GM21390 (cell line): ENCODE results near the gene COG5.
"Not testable (repeated sequence)": the region's sequence is repeated elsewhere in the genome, so short reads cannot be mapped to it uniquely, and the experiment has no call there.

ENCODE experiments used
- ATAC-seq: cut with Tn5 transposase; IDR thresholded peaks from one replicate; pipeline ENCODE4 v1.9.1; 2021; ENCODE audit not compliant: unreplicated experiment

The COG5 gene

DNA sequence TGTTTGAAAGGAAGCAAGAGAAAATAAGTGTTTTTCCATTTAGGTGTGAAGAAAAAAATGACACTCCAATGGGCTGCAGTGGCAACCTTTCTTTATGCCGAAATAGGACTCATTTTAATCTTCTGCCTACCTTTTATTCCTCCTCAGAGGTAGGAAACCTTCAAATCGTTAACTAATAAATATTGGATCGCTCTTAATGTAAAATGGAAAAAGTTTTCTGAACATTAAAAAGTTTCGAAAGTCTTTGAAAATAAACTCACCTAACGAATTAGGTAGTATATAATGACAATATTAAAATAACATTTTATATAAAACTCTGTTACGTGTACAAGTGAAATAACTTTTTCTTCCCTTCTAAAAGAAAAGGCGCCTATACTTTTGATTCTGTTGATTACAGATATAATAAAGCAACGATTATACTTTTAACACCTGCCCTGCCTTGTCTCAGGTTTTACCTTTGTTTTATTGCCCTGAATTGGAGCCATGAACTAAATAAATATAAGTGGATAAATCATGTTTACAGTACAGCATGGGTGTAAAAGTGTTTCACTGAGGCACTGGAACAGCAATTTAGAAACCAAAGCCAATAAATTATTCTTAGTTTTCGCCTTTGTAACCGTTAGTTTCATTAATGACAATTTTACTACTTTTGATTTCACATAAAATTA, 17.1 kb upstream of the COG5 start:
- no peak for ATAC-seq

DNA sequence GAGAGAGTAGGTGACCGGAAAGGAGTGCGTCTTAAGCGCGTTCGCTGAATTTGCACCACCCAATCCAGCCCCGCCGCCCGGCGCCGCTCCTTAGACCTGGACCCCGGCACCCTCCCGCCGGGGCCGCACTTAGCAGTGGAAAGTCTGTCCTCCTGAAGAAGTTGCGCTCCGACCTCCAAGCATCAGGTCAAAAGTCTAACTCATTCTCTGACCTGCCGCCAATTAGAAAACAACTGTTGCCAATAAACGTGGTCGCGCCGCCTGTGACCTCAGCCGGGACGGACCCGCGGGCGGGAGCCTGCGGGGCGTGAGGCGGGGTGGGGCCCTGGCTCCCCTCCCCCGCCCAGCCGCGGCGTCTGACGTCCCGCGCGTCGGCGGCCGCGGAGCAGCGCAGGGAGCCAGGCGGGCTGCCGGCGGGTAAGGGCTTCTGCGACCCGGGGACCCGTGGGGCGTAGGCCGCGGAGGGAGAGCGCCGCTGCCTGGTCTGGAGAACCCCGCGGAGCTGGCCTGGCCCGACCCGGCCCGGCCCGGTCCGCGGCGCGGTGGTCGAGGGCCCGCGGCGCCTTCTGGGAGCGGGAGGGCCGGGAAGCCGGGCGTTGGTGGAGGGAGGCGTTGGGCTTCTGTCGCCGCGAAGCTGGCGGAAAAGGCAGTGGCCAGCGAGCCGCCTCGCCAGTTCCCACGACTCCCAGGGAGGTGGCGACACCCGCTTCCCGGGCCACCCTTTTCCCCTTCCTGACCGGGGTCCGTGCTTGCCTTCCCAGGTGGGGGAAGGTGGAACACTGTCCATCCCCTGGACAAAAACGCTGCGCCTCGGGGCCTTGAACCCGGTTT, 16.4 kb upstream of the COG5 start, which contains the start of gene BCAP29:
Gene BCAP29 (plus strand): TSS at position 362 of the 831 bp plus-strand sequence. CDS start 527 bp downstream, outside the sequence.
- ATAC-seq = peak; percentile 87

DNA sequence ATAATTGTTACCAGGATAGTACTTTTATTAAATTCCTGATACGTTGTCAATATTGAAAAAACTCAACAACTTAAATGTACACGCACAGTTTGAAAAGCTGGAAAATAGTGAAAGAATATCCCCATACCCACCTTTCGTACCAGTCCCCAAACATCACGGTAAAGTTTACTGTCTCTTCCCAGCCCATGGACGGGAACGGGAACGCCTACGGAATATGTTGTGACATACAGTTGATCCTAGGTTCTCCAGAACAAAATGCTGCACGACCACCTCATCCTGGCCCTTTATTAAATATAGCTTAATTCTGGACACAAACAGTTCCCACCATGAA, 15.8 kb upstream of the COG5 start:
- ATAC-seq = no peak

DNA sequence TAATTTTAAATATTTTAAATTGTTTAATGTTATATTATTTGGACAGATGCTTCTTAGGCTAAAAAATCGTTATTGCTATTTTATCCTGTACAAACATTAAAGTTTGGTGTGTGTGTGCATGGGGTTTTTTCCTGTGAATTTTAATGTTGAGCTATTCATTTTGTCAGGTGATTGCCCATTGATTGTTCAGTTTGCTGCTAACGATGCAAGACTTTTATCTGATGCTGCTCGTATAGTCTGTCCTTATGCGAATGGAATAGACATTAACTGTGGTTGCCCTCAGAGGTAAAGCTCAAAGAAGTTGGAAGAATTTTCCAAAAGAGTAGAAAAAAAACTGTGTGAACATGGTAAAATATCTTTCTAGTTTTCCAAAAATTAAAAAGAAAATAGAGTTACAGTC, 9.8 kb upstream of the COG5 start:
- no peak for ATAC-seq

DNA sequence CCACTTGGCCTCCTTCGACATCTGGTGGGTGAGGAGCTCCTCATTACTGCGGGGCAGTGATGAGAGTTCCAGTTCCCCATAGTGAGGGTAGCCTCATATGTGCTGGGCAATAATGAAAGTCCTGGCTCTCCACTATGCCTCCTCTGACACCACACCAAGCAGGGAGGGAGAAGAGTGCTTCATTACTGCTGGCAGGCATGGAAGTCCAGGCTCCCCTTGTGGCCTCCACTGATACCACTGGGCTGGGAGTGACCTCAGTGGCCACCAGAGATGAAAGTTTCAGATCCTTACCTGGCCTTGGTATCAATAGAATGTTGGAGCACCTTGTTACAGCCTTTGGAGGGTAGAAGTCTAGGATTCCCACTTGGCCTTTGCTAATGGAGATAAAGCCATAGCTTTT, 6.6 kb upstream of the COG5 start:
- ATAC-seq = no peak

DNA sequence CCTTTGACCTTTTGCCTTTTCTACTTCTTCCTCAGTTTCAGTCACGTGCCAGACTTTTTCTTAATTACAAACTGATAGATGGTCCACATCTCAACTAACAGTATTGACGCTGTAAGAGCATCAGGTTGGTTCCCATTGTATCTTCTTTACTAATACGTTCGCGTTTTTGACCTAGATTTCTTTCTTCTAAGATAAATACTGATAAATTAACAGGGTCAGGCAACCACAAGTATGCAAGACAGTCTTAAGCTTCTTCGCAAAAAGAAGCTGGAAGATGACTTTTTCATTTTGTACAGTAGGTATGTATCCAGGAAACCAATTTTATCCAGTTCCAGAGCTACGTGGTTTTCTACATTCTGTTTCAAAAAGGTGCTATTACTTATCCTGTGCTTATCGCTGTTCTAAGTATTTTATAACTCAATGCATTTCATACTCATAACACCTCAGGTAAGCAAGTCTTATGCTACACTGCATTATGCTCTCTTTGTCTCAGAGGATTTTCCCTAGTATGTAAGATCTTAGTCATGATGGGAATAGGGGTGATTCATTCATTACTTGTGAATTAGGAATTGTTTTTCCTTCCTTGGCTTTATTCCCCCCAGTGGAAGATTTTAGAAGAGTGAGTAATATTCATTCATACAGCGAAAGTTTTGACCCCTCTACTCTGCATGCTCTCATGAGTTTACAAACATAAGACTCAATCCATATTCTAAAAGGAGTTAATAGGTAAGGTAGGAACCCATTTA, 1.0 kb upstream of the COG5 start:
- no peak for ATAC-seq

DNA sequence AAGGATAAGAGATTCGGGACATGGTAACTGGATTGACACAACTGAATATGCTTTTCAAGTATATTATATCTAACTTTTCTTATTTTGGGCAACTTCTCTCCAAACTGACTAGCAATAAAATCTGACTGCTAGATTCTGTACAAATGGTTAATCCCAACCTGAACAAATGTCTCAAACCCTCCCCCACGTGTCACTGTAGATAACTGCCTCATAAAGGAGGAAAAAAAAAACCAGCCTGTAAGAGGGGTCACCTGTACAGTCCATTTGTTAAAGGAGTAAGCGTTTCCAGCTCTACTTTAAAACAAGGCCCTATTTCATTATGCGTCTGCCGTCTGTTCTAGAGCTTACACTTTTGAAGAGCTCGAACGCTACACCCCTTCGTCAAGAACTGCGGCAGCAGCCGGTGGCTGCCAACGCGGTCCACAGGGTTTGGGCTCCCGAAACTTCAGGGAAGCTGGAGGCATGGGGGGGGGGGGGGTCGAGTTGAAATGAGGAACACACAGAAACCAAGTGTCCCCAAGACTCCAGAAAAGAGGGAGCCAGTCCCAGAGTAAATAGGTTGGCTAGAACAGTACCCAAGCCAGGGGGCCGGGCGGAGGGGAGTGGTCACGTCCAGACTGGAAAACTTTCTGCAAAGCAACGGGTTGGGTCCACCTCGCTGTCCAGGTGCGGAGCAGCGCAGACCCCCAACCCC, 492 bp downstream of the COG5 start:
- ATAC-seq = peak; percentile 52

DNA sequence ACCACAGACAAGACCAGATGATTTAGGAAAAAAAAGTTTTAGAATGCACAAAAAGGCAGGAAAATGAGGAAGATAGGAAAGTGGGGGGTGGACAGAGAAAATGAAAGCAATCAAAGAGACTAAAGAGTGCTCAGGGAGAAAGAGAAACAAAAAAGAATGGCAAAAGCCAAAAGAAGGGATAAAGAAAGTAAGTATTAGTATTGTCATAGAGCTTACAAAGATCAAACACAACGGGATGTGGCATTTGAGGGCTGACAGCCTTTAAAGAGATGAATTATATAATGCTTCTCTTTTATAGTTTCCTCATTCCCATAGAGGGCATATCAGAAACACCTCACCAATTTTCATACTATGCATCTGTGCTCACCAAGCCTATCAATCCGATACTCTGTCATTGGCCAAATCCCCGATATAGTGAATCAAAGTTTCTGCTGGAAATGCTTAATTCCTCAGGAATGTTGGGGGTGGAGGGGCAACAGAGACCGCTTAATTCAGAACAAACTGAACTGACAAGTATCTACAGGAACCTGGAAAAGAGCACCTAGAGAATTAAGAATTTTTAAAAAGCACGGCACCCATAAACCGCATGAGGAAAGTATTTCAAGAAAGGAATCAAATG, 2.7 kb downstream of the COG5 start:
- ATAC-seq = no peak

DNA sequence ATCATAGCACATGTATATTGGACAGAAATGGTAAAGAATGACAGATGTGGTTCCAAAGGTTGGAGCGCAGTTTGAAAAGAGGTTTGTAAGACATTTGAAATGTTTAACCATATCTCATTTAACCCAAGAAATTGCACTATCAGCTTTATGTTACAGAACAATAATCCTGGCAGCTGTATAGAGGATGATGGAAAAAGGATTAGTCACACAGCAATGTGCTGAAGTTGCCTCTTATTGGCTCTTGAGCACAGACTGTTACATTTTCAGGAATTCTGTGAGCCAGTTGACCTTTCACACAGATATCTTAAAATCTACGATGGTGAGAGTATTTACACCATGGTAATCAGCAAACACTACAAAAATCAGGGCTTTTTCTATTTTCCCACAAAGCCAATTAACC, 3.9 kb downstream of the COG5 start:
- ATAC-seq = no peak

DNA sequence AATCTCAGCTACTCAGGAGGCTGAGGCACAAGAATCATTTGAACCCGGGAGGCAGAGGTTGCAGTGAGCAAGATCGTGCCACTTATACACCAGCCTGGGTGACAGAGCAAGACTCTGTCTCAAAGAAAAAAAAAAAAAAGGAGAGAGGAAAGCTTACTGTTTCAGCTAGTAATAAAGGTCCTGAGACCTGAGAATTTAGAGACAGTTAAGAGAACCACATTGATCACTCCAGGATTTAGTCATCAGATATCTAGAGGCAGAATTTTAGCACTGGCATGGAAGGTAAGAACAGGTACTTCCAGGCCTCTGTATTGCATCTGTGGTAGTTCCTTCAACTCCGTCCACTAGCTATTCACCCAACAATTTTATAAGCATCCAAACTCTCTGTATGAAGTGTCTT, 7.8 kb downstream of the COG5 start:
- no peak for ATAC-seq

DNA sequence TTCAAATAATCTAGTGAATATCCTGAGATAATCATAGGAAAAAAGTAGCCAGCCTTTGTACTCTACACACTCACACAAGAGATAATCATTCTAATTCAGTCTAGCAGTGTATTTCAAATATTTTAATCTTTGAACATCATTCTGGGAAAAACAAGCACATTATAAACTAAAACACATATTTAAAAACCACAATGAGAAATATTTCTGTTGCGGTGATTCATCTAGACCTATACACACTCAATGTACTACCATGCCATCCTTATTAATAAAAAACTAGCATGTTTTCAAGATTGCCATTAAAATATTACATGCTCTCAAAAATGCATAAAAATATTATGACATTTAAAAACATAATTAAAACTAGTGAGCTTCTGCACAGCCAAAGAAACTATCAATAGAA, 11.8 kb downstream of the COG5 start:
- ATAC-seq = no peak

DNA sequence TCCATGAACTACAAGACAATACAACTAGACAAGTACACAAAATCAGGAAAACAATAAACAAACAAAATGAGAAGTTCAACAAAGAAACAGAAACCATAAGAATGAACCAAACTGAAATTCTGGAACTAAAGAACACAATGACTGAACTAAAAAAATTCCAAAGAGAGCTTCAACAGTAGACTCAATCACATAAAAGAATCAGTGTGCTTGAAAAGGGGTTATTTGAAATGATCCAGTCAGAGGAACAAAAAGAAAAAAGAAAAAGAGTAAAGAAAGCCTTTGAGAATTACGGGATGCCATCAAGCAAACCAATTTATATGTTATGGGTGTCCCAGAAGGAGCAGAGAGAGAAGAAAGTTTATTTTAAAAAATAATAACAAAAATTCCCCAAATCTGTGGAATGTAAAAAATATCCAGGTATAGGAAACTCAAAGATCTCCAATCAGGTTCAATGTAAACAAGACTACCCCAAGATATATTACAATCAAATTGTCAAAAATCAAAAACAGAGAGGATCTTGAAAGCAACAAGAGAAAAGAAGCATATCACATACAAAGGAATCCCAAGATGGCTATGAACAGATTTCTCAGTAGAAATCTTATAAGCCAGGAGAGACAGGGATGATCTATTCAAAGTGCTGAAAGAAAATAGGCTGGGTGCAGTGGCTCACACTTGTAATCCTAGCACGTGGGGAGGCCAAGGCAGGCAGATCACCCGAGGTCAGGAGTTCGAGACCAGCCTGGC, 18.7 kb downstream of the COG5 start:
- no peak for ATAC-seq

DNA sequence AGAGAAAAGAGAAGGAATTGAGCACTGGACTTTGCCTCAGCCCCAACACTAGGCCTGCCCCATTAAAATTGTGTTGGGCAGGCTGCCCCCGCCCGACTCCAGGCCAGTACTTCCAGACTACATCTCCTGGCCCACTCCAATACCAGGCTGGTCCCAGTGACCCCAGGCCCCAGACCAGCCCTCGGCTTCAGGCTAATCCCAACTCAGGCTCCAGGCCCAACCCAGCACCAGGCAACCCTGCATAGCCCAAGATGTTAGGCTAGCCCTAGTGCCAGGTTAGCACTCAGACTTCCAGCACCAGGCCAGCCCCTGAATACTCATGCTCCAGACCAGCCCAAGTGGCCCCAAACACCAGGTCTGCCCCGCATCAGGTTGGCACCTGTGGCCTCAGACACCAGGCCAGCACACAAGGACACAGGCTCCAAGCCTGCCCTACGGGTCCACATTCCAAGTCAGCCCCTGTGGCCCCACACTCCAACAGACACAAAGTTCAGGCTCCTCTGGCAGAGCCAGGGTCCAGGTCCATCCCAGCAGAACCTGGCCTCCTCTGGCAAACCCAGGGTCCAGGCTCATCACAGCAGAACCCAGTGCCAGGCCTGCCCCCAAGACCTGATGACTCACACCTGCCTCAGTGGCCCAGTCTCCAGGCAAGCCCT, 20.3 kb downstream of the COG5 start:
- ATAC-seq = no peak

DNA sequence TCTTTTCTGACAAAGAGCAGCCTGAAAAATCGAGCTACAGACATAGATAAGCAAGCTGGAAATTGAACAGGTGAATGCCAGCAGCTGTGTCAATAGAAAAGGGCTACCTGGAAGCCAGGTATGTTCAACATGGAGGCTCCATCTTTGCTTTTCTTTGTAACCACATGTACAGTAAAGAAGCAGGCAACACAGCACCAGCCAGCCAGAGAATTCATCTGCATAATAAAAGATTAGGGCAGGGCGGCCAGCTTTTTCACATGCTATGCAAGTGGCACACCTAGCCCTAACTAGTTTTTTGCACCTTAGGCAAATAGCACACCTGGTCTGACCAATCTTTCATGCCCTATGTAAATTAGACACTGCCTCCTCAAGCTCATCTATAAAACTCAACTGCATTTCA, 25.7 kb downstream of the COG5 start:
- no peak for ATAC-seq

DNA sequence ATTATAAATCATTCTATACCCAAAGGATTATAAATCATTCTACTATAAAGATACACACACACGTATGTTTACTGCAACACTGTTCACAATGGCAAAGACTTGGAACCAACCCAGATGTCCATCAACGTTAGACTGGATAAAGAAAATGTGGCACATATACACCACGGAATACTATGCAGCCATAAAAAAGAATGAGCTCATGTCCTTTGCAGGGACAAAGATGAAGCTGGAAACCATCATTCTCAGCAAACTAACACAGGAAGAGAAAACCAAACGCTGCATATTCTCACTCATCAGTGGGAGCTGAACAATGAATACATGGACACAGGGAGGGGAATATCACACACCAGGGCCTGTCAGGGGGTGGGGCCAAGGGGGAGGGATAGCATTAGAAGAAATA, 26.5 kb downstream of the COG5 start:
- ATAC-seq = not testable (repeated sequence)

DNA sequence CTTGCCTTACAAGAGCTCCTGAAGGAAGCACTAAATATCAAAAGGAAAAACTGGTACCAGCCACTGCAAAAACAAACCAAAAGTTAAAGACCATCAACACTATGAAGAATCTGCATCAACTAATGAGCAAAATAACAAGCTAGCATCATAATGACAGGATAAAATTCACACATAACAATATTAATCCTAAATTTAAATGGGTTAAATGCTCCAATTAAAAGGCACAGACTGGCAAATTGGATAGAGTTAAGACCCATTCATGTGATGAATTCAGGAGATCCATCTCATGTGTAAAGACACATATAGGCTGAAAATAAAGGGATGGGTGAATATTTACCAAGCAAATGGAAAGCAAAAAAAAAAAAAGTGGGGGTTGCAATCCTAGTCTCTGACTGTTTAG, 29.6 kb downstream of the COG5 start:
- ATAC-seq = no peak

DNA sequence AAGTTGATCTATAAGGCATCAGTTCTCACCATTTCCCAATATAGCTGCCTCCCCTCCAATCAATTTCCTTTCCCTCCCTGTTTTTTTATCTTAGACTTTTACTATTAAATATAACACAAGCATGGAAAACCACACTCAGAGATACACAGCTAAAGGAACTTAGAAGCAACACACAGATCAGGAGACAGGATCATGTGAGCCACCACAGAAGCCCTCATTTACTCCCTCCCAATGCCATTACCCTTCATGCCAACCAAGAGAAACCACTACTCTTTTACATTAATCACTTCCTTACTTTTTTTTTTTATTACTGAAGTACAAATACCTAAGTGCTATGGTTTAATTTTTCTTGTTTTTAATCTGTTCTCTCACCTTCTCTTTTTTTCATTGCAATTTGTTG, 33.0 kb downstream of the COG5 start:
- no peak for ATAC-seq

DNA sequence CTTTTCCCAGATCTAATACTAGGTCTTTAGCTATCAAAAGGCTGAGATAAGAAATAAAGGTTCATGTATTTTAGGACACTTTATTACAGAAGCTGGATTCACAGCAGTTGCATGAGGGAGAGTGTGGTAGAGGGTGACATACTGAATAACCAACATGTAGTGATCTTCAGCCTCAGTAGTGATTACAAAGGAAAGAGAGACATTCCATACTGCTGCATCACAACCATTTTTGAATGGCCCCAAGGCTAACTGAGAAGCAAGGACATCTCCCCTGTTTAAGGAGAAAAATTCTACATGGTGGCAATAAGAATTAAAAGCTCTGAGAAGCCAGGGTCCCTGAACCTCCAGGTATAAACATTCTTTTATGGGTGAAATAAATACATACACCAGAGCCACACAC, 35.3 kb downstream of the COG5 start:
- no peak for ATAC-seq

DNA sequence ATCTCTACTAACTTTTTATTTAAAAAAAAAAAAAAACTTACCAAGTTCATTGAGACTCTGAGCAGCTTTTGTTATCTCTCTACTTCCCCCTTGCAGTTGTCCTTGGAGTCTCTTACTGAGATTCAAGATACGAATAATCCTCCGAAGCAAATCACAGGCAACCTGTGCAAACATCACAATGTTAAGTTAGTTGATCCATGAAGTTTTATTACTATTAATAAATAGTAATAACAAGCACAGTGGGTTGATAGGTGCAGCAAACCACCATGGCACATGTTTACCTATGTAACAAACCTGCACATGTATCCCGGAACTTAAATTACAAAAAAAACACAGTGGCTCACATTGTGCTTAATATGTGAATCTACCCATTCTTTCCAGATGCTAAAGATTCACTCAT, 36.5 kb downstream of the COG5 start:
- ATAC-seq = no peak

DNA sequence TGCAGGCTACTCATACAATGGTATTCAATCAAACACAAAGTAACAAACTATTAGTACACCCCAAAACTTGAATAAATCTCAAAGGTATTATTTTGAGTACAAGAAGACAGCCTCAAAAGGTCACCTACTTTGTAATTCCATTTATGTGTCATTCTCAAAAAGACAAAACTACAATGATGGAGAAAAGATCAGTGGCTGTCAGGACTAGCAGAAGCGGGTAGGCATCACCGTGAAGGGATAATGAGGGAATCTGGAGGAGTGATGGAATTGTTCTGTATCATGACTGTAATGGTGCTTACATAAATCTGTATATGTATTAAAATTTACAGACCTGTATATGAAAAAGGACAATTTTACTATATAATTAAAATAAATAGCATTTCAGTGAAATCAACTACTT, 37.0 kb downstream of the COG5 start:
- no peak for ATAC-seq
